Lung (tissue), 12 donors: ENCODE results near the gene LRP1. TPM values are rescaled to one million over a fixed set of nuclear protein-coding genes. Genes with fewer than 3 reads are reported as not detected.

ENCODE experiments used
- ATAC-seq: fragments of 200-7000 bp; cut with Tn5 transposase; one replicate; pipeline ENCODE4 v1.9.1; 2020; ENCODE audit warnings: moderate number of reproducible peaks; ENCODE audit not compliant: insufficient read depth, low FRiP score
- DNase-seq, 3 donors: peaks; one replicate each; pipeline ENCODE4 v3.0.0-alpha.2; 2013 to 2017
- H3K27ac ChIP-seq, 2 donors: one replicate each; pipeline ENCODE4 v1.5.1; 2013; ENCODE audit warnings: mild to moderate bottlenecking in 2 of 2, moderate library complexity in 2 of 2, control low read depth in 1 of 2, inconsistent platforms in 1 of 2, low read depth in 1 of 2, low read length in 1 of 2
- H3K27me3 ChIP-seq, 3 donors: one replicate each; pipeline ENCODE4 v1.5.1; 2013; ENCODE audit warnings: low read length in 2 of 3; ENCODE audit not compliant: control insufficient read depth in 3 of 3, insufficient read depth in 3 of 3
- H3K36me3 ChIP-seq, 4 donors: one replicate each; pipeline ENCODE4 v1.5.1; 2013; ENCODE audit warnings: low read length in 4 of 4, mild to moderate bottlenecking in 1 of 4, moderate library complexity in 1 of 4; ENCODE audit not compliant: control insufficient read depth in 4 of 4, insufficient read depth in 4 of 4
- H3K4me1 ChIP-seq, 5 donors: one replicate each; pipeline ENCODE4 v1.5.1; 2013; ENCODE audit warnings: low read length in 5 of 5, mild to moderate bottlenecking in 2 of 5, moderate library complexity in 1 of 5; ENCODE audit not compliant: control insufficient read depth in 5 of 5, insufficient read depth in 5 of 5
- H3K4me3 ChIP-seq: one replicate; pipeline ENCODE4 v1.5.1; 2013; ENCODE audit warnings: mild to moderate bottlenecking, control low read depth, moderate library complexity
- H3K9ac ChIP-seq, 2 donors: one replicate each; pipeline ENCODE4 v1.5.1; 2013; ENCODE audit warnings: low read length in 2 of 2, control low read depth in 1 of 2; ENCODE audit not compliant: insufficient read depth in 1 of 2
- H3K9me3 ChIP-seq, 4 donors: one replicate each; pipeline ENCODE4 v1.5.1; 2013; ENCODE audit warnings: low read length in 3 of 4, mild to moderate bottlenecking in 1 of 4, moderate library complexity in 1 of 4; ENCODE audit not compliant: control insufficient read depth in 4 of 4, insufficient read depth in 3 of 4
- WGBS, 2 donors: extraction: QIAGEN DNeasy Blood & Tissue Kit; methylation state at CpG; one replicate each; pipeline ENCODE4 v1.1.7; 2013; 5-methylcytosine and 5-hydroxymethylcytosine counted together
- polyA plus RNA-seq, 2 donors: library from polyadenylated mRNA; stranded (reverse); fragments of 200-250 nt; gene quantifications; one replicate each; pipeline ENCODE4 v1.2.1, GENCODE V29; 2013
- total RNA-seq, 2 donors: library from RNA; depleted of rRNA in 1 of 2; stranded (reverse); fragments of >200 nt in 1 of 2; gene quantifications; one replicate each; pipeline ENCODE4 v1.2.1, GENCODE V29; 2014 to 2021
- TF ChIP-seq, protein P1 (sequence below): IDR thresholded peaks from 2 replicates; pipeline ENCODE4 v1.5.1; 2012; ENCODE audit warnings: mild to moderate bottlenecking; ENCODE audit errors: control extremely low read depth, extremely low read depth
- donor health status: control.
- donor health status: control.
- donor health status: Bipolar disorder and iron deficiency.
- donor health status: healthy.
- donor health status: DM: yes; HTN: yes; CAD: no.

Gene LRP1
- total and polyA plus RNA-seq, 4 donors, result 52.6 to 338 (median 122) TPM

DNA sequence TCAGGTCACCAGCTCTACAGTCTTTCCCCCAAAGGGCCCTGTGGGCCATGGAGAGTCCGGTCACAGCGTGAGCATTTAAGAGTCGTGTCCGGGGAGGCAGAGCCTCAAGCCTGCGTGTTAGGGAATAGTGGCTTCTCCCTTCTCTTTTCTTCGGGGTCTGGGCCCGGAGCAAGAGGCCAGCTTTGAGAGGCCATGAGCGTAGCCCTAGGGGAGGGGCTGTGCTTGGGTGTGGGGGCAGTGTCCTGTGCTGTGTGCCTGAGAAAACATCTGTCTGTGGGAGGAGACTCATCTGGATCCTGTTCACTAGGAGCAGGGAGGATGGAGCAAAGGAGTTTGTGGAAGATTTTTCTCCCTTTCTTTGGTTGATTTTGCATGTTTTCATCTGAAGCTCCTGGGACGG is 13.8 kb downstream of the LRP1 start:
- ATAC-seq, result no peak
- H3K27me3 ChIP-seq, result no peaks in the 10 kb centered on the region
- no peak for DNase-seq
- peak overlapping the region in 1 of 2 donors; percentile 5 for H3K9ac ChIP-seq
- H3K4me1 ChIP-seq, result peaks cover 2 to 39% (median 19%) of the 10 kb centered on the region in 5 donors
- H3K36me3 ChIP-seq, result peaks cover 0 to 73% (median 52%) of the 10 kb centered on the region in 4 donors
- H3K27ac ChIP-seq, result no peak overlapping the region
- WGBS, 2 donors, result 75 to 87% methylated on average over 9 of the region's 9 CpGs
- TF ChIP-seq, protein P1, sequence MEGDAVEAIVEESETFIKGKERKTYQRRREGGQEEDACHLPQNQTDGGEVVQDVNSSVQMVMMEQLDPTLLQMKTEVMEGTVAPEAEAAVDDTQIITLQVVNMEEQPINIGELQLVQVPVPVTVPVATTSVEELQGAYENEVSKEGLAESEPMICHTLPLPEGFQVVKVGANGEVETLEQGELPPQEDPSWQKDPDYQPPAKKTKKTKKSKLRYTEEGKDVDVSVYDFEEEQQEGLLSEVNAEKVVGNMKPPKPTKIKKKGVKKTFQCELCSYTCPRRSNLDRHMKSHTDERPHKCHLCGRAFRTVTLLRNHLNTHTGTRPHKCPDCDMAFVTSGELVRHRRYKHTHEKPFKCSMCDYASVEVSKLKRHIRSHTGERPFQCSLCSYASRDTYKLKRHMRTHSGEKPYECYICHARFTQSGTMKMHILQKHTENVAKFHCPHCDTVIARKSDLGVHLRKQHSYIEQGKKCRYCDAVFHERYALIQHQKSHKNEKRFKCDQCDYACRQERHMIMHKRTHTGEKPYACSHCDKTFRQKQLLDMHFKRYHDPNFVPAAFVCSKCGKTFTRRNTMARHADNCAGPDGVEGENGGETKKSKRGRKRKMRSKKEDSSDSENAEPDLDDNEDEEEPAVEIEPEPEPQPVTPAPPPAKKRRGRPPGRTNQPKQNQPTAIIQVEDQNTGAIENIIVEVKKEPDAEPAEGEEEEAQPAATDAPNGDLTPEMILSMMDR, result no peak
- H3K9me3 ChIP-seq, result no peaks in the 10 kb centered on the region
- no peak overlapping the region for H3K4me3 ChIP-seq

DNA sequence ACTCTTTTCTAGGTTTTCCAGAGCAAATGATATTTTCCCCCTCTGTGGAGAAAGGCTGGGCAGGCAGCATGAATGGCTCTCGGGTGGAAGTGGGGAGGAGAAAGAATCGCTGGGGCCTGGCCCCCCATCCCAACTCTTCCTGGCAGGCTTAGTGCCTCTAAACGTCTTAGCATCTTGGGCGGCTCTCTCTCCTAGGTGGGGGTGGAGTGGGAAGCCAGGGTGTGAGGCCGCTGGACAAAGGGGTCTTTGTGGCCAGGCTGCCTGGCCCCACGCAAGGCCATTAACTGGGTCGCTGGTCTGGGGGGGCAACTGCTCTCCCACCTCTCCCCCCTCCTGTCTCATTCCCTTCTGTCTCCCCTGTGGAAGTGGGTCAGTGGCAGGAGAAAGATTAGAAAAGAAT is 14.4 kb downstream of the LRP1 start:
- H3K36me3 ChIP-seq, result peaks cover 0 to 73% (median 54%) of the 10 kb centered on the region in 4 donors
- ATAC-seq, result no peak
- TF ChIP-seq, protein P1, result no peak
- DNase-seq, result no peak
- no peak overlapping the region for H3K27ac ChIP-seq
- H3K27me3 ChIP-seq, result no peaks in the 10 kb centered on the region
- H3K4me3 ChIP-seq, result no peak overlapping the region
- peaks cover 2 to 39% (median 21%) of the 10 kb centered on the region in 5 donors for H3K4me1 ChIP-seq
- H3K9ac ChIP-seq, result no peak overlapping the region
- WGBS, 2 donors, result 81 to 88% methylated on average over 7 of the region's 7 CpGs
- no peaks in the 10 kb centered on the region for H3K9me3 ChIP-seq

DNA sequence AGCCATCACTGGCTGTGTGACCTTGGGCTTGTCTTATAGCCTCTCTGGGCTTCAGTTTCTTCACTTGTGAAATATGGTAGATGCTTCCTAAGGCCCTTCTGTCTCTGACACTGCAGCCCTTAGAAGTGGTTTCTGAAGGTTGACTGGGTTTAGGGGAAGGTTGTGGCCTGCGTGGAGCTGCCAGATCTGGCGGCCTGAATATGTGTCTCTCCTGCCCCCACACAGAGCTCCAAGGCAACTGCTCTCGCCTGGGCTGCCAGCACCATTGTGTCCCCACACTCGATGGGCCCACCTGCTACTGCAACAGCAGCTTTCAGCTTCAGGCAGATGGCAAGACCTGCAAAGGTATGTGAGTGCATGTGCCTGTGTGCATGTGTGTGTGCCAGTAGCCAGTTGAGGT is 15.2 kb downstream of the LRP1 start:
- Histone ChIP-seq H3K27me3 (no peaks in the 10 kb centered on the region), H3K9ac (no peak overlapping the region), H3K36me3 (peaks cover 0 to 73% (median 52%) of the 10 kb centered on the region in 4 donors), H3K9me3 (no peaks in the 10 kb centered on the region), H3K27ac (peak overlapping the region in 1 of 2 donors; percentile 26), H3K4me3 (no peak overlapping the region), H3K4me1 (peaks cover under 1 to 39% (median 18%) of the 10 kb centered on the region in 5 donors)
- WGBS, 2 donors, result 82 to 95% methylated on average over 4 of the region's 4 CpGs
- TF ChIP-seq, protein P1, result no peak
- no peak for DNase-seq
- ATAC-seq, result no peak
